ELR (cell line): ENCODE results near the gene ADAMTSL3.
"Not testable (repeated sequence)": the region's sequence is repeated elsewhere in the genome, so short reads cannot be mapped to it uniquely, and the experiment has no call there.

ENCODE experiments used
- DNase-seq: peaks from one replicate; pipeline ENCODE4 v3.0.0-alpha.2; 2015; ENCODE audit warnings: low read depth

ADAMTSL3 gene

DNA sequence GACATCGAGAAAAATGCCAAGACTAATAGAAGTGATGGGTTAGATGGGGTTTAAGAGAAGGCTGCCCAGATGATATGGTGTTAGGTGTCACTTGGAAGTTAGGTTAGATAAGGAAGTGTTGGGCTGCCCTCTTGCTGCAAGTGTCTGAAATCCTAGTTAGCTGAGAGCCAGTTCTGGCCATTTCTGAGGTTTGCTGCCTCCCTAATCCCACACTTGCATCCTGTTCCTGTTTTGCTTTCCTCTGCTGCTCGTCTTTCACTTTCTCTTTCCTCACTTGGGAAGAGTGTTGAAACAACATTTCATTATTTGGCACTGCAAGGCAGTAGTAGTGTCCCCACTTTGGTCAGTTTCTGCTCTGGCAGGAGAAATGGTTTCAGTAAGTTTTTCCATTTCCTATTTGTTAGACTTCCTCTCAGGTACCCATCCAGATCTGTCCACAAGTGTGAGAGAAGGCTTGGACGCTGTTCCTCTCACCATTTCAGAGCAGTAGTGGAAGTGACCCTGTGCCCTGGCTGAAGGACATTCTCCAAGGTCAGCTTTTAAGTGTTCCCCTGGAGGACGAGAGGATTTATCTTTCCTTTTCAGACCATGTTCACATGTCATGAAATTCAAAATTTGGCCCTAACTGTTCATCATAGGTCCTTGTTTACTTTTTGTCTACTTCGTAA lies 93.3 kb downstream of the ADAMTSL3 start:
- peak; percentile 9 for DNase-seq

- DNase-seq, result no peak
Measured at GRCh38 chr15:83747718-83748110, 93.8 kb downstream of the ADAMTSL3 start.

DNA sequence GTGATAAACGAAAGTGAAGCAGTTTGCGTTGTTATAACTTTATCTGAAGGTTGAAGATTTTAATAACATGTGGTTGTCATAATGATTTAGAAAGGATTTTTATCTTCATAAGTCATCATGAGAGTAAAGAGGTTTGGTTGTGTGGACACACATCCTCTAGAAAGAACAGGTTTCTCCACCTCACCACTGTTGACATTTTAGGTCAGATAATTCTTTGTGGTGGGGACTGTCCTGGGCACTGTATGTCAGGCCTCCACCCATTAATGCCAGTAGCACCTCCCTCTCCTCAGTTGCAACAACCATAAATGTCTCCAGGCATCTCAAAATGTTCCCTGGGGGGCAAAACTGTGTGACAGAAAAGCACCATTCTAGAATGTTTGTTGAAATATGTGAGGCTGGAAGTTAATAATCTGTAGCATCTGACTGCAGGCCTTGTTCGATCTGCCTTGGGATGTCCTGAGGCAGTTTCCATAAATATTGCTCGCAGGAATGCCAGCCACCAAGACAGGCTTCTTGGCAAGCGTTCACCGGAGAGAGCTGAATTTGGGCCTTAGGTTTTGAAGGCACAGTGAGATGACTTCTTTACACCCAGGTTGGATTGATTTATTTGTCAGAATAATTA lies 100.1 kb downstream of the ADAMTSL3 start:
- DNase-seq, result no peak

DNA sequence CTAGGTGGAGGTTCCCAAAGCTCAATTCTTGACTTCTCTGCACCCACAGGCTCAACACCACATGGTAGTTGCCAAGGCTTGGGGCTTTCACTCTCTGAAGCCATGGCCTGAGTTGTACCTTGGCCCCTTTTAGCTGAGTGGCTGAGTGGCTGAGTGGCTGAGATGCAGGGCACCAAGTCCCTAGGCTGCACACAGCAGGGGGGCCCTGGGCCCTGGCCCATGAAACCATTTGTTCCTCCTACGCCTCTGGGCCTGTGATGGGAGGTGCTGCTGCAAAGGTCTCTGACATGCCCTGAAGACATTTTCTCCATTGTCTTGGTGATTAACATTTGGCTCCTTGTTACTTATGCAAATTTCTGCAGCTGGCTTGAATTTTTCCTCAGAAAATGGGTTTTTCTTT lies 103.4 kb downstream of the ADAMTSL3 start:
- not testable (repeated sequence) for DNase-seq

- peak; percentile 4 for DNase-seq
Measured at GRCh38 chr15:83762367-83762766, 108.4 kb downstream of the ADAMTSL3 start.

DNA sequence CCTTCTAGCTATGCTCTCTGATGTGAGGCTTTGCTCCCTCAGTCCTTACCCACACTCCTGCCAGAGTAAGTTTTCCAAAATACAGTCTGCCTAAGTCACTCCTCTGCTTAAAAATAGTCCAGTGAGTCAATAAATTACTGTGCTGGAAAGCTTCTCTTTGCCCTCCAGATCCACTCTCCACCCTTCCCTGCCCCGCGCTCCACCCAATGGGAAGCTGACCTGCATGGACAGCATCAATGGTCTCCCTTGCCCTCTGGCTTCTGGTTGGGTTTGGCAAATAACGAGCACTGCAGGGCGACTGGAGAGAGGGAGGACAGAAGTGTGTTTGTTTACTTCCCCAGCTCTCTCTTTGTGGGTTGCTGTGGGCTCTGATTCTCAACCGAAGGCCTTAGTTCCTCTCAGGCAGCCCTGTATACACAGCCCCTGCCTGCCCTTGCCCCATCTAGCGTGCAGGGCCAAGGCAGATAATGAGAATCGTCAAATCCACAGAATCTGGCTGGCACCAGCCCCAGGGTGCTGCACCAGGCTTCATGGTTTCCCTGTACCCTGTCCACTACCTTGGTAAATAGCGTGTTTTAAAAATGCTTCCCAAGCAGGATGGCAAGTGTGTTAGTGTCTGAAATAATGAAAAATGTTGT lies 110.4 kb downstream of the ADAMTSL3 start:
- DNase-seq, result no peak

- no peak for DNase-seq
Measured at GRCh38 chr15:83766339-83766738, 112.4 kb downstream of the ADAMTSL3 start.

DNA sequence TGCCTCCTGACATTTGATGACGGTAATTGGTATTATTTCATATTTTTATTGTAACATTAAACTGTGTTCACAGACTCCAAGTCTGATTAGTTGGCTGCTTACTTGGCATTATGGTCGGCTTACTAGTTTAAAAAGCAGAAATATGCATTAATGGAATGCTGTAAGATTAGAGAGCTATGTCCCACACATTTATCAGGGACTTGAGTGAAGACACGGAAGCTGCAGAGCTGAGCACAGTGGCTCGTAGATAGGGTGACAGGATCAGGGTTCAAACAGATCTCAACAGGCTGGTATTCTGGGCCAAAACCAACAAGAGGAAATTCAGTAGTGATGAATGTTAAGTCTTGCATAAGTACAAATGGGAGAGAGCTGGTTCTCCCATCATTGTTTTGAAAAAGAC lies 113.8 kb downstream of the ADAMTSL3 start:
- DNase-seq, result no peak

DNA sequence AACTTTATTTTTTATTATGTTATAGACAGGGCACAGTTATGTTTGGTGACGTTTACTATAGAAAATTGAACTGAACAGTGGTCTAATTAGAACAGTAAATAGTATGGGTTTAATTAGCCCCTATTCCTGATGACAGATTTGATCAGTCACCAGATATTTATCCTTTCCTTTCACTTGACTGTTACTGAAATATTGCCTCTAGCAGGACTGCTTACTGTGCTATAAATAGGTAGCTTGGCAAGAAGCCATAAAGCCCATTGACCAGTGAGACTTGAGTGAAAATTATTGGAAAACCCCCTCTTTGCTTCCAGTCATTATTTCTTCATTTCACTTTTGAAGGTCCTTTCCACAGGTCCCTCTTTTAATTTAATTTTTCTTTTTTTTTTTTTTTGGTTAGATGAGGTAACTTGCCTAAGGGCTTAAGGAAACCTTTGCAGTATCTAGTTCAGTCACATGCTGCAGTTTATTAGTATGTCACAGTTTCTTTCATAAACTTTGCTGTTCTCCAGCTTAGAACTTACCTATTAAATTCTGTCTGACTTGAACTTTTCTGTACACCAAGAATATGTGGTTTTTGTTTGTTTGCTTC lies 115.6 kb downstream of the ADAMTSL3 start:
- DNase-seq, result no peak

GRCh38 chr15:83775738-83776137 lies 121.8 kb downstream of the ADAMTSL3 start:
- DNase-seq, result peak; percentile 1

- DNase-seq, result no peak
Measured at GRCh38 chr15:83776986-83777385, 123.1 kb downstream of the ADAMTSL3 start.

- no peak for DNase-seq
Measured at GRCh38 chr15:83783227-83783626, 129.3 kb downstream of the ADAMTSL3 start.

- peak; percentile 33 for DNase-seq
Measured at GRCh38 chr15:83784975-83785374, 131.1 kb downstream of the ADAMTSL3 start.

- DNase-seq, result no peak
Measured at GRCh38 chr15:83786336-83786735, 132.4 kb downstream of the ADAMTSL3 start.

DNA sequence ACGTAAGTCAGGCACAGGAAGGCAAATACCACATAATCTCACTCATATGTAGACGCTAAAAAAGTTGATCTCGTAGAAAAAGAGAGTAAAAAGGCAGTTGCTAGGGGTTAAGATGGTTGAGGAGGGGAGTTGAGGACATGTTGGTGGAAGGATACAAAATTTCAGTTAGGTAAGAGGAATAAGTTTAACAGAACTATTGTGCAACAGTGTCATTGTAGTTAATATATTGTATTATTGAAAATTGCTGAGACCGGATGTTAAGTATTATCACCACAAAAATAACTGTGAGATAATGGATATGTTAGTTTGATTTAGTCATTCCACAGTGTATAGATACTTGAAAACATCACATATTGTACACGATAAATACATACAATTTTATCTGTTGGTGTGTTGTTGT lies 139.1 kb downstream of the ADAMTSL3 start:
- no peak for DNase-seq

DNA sequence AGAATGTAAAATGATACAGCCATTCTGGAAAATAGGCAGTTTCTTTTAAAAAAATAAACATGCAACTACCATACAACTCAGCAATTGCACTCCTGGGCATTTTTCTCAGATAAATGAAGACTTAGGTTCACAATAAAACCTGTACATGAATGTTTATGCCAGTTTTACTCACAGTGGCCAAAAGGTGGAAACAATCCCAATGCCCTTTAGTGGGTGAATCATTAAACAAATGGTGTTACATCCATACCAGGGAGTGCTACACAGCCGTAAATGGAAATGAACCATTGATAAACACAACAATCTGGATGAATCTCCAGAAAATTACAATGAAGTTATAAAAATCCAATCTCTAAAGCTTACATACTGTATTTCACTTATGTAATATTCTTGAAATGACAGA lies 140.3 kb downstream of the ADAMTSL3 start:
- DNase-seq, result no peak

GRCh38 chr15:83809345-83809744 lies 155.4 kb downstream of the ADAMTSL3 start:
- no peak for DNase-seq

- DNase-seq, result no peak
Measured at GRCh38 chr15:83810110-83810509, 156.2 kb downstream of the ADAMTSL3 start.

DNA sequence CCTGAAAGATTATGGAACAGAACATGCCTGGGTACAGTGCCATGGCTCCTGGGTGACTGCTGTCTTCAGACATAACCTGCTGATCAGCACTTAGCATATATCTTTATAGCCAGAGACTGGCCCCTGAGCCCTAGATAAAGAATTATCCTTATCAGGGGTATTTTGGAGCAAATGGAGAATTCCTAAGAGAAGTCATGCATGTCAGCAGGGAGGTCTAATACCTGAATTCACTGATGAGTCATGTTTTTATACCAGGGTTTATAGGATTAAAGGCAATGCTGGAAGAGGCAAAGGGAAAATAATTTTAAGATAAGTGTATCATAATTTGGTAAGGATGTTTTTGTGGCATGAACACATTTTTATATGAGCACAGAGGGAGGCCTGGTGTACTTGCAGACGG lies 159.8 kb downstream of the ADAMTSL3 start:
- DNase-seq, result no peak

- no peak for DNase-seq
Measured at GRCh38 chr15:83815506-83815905, 161.6 kb downstream of the ADAMTSL3 start.

DNA sequence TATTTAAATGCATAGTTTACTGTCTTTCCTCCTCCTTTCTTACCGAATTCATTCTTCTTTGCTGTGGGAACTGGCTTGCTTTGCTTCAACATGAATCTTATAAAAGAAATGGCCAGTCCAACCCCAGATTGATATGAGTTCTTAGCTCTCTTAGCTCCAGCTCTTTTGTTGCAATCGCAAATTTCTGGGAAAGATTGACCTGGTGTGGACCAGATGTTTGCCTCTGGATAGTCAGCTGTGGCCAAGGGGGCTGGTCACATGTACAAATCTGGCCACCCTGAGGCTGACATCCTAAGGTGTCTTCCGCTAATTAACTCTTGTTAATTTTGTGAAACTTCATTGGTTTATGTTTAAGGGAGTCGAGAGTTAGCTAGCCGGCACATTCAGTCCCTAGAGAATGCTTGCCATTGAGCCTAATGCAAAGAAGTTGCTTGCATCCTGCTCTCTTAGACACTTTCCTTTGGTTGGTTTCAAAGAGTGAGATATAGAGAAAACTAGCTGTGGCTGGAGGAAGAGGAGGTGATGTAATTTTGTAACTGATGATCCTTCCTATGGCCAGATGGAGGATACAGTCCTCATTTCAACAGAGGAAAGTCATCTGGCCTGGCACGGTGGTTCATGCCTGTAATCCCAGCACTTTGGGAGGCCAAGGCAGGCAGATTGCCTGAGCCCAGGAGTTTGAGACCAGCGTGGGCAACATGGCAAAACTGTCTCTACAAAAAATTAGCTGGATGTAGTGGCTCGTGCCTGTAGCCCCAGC lies 162.4 kb downstream of the ADAMTSL3 start:
- no peak for DNase-seq

- DNase-seq, result no peak
Measured at GRCh38 chr15:83818591-83818990, 164.7 kb downstream of the ADAMTSL3 start.
